HG02678 (cell line): ENCODE measurements around the gene BTRC.
"Not testable (repeated sequence)": the region's sequence is repeated elsewhere in the genome, so short reads cannot be mapped to it uniquely, and the experiment has no call there.

Experiments
- ATAC-seq: cut with Tn5 transposase; IDR thresholded peaks from one replicate; pipeline ENCODE4 v1.9.1; 2021; ENCODE audit warnings: mild to moderate bottlenecking, moderate library complexity; ENCODE audit not compliant: unreplicated experiment

BTRC gene

DNA sequence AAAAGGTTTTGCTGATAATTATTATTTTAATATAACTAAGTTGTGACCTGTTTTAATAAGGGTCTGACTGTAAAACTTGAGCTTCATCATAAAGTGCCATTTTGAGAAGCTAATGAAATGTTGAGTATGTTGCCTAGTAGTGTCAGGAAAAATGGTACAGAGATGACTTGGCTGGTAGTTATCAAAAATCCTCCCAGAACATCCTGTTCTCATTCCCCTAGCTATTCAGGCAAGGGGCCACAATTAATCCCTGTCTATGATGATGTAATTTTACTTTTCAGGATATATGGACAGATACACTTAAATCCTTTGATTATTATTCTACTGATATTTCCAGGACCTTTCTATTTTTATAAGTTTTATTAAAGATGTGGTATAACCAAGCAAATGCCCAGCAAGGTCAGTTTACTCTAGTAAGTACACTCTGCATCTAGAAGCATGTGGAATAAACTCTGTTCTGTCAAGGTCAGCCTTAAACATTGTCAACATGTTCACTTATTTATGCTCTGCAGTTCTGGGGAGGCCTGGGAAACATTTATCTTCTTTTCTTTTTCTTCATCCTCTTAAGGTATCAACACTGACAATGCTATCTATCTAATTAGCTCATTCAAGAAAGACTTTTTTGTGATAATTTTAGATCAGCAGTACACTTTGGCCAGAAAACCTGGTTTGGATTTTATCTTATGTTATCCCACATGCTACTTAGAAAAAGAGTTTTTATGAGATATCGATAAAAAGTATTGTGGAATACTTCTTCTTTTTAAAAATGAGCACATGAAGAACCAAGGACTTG lies 32.1 kb downstream of the BTRC start:
- no peak for ATAC-seq

DNA sequence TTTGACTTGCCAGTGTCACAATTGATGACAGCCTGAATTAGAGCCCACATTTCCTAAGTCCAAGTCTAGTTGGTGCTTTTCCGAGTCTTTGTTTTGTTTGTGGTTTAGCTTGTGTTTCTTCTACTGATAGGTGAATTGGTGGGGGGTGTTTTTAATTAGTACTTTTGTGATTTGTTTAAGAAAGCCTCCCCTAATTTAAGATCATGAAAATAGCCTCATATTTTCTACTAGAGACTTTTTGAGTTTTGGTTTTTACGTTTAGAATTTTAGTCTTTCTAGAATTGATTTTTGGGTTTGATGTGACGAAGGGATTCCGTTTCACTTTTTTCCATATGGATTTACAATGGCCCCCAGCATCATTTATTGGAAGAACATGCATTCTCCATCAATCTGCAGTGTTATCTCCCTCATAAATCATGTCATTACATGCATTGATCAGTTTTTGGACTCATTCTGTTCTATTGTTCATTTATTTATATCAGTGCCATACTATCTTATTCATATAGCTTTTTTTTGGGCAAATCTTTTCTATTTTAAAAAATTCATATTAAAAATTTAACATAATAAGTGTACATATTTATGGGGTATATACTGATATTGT lies 32.8 kb downstream of the BTRC start:
- ATAC-seq: no peak

DNA sequence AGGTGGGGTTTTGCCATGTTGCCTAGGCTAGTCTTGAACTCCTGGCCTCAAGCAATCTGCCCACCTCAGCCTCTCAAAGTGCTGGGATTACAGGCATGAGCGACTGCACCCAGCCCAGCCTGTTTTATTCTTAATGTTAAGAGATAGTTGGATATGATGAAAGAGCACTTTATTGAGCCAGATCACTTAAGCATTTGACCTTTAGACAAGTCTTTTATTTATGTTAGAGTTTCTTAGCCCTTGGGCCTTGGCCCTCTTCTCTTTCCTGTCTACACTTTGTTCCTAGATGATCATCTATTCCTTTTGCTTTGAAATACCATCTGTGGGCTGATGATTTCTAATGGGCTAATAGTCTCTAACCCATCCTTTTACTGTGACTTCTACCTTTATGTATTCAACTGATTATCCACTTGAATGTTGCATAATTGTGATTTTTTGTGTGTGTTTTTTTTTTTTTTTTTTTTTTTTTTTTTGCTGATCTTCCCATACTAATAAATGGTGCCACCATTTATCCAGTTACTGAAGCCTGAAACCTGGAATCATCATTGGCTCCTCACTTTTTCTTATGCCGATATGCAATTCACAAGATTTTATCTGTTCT lies 34.8 kb downstream of the BTRC start:
- no peak for ATAC-seq

DNA sequence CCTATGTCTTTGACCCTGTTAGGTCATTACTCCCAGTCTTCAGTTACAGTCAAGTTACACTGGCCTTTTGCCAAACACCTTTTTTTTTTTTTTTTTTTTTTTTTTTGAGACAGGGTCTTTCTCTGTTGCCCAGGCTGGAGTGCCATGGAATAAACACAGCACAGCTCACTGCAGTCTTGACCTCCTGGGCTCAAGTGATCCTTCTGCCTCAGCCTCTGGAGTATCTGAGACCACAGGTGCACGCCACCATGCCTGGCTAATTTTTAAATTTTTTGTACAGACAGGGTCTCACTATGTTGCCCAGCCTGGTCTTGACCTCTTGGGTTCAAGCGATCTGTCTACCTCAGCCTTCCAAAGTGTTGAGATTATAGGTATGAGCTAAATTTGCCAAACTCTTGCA lies 35.6 kb downstream of the BTRC start:
- ATAC-seq: not testable (repeated sequence)

DNA sequence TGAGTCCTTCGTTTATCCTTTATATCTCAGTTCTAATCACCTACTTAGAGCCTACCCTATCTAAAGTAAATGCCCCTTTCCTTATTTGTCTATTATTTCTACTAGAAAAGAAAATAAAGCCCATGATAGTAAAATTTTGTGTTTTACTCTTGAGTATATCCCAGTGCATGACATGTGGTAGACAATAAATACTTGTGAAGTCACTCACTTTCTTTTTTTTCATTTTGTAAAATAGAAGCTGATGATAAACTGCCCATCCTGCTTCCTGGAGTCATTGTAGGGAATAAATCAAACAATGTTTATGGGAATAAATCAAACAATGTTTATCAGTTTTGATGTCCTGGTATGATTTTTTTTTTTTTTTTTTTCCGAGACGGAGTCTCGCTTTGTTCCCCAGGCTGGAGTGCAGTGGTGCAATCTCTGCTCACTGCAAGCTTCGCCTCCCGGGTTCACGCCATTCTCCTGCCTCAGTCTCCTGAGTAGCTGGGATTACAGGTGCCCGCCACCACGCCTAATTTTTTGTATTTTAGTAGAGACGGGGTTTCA lies 36.1 kb downstream of the BTRC start:
- no peak for ATAC-seq

DNA sequence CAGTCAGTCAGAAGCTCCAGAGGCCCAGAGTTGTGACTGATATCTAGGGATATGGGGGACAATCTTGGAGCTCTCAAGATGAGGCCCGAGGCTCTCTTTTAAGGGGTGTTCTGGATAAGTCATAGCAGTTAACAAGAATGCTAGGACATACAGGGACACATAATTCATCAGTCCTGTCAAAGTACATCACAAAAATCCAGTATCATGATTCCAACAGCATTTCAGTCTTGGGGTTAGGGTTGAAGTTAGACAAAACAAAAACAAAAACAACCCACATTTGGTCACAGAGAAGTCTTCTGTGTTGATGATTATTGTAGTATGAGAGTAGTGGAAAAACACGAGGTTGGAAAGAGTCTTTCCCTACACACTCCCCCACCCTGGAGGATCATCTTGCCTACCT lies 39.4 kb downstream of the BTRC start:
- ATAC-seq: no peak

DNA sequence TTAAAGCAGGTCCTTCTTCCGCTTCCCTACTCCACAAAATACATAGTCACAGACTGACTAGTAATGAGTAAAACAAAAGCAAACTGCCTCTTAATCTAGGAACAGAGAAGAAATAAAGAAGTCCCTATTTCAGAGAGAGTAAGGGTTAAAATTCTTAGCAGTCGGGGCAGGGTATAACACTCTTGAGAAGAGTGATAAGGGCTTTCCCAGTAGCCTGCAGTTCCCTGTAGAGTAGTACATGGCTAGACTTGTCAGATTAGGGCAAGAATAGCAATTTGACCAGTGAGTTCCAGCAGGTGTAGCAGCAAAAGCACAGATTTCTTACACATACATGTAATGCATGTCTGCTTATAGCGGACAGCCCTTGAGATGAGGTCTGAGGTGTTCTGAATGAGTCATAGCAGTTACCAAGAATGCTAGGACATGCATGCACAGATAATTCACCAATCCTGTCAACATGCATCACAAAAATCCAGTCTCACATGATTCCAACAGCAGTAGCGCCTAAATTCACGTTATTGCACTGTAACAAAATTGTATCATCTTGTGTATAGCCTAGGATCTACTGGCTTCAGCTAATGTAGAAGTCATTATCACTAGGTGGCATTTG lies 40.7 kb downstream of the BTRC start:
- no peak for ATAC-seq

DNA sequence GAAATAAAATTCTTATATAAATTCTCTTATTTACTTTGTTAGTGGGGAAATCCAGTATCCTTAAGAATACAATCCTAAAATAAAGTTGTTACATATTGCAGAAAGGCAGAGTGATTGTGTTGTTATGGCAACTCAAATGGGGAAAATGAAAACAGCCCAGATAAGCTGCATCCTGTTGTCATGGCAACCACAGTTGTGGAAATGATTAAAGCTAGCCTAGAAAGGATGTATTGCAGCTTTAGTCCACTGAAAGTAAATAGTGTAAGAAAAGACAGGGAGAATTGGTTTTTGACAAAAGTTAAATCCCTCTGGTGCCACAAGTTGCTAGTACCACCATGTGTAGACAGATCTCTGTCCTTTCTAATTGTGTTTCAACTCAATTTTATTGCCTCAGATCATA lies 43.2 kb downstream of the BTRC start:
- no peak for ATAC-seq

DNA sequence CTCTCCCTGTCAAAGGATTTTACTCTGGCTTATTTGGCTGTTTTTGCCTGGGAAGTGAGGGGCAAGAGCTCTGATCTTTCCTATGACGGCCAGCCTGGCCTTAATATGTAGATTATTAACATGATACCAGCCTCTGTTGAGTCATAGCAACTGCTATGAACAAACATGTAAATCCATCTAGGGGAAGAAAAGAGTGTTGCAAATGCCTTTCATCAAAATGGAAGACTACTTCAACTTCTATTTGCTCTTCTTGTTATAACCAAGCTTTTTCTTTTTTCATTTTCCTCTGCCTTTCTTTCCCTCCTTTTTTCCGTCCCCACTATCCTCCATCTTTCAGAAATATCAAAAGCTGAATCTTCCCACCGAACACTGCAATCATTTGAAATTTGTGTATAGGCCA lies 46.6 kb downstream of the BTRC start:
- ATAC-seq: no peak

DNA sequence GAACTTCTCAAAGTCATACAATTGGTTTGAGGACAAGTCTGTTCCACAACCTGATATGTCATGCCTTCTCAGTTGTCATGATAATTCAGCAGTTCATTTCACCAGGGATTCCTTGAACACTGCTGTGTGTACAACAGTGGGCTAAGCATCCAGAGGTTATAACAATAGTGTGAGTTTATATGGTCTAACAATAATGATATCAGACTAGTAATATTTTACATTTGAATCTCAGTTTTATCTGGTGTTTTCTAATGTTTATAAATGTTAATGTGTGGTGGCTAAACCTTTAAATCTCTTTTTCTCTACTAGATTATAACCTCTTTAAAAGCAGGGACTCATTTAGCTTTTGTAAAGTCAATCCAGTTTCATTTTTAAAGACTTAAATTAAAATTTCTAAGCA lies 48.7 kb downstream of the BTRC start:
- ATAC-seq: no peak

DNA sequence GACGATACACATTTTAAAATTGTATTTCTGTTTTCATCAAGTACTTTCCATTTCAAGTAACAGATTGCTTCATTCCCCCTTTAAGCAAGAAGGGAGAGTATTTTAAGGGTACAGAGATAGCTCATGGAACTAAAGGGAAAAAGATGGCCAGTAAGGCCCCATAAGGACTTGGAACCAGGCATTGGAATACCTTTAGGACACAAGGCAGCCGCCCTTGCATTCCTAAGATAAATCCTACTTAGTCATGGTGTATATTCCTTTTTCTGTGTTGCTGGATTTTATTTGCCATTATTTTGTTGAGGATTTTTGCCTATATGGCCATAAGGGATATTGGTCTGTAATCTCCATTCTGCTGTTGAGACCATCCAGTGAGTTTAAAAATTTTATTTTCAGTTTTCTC lies 49.2 kb downstream of the BTRC start:
- ATAC-seq: no peak

DNA sequence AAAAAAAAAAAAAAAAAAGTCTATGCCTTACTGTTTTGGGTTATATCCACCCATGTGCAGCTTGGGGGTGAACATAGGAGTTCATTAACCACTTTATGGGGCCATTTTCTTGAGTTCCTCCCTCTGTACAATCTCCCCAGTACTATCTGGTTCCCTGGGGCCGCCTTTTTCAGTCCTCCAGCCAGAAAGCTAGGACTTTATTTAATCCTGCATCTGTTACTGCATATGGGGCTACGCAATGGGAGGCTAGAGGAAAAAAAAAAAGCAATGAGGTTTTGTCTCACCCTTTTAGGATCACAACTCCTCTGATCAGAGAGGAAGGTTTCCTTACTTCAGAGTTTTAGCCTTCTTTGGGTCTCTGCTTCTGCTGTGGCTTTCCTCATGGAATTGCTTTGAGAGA lies 51.0 kb downstream of the BTRC start:
- no peak for ATAC-seq

DNA sequence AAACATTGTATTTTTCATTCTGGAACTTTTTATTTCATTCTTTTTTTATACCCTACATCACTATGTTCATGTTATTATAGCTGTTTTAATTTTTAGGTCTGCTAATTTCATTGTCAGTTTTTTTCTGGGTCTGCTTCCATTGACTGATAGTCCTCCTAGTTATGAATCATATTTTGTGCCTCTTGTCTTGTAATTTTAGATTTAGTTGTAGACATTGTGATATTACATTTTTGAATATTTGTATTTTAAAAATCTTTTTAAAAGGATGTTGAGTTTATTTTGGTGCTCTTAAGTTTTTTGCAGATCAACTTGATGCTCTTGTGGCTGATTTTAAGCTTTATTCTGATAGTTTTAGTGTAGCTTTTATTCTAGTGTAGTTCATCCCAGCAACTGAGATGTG lies 57.6 kb downstream of the BTRC start:
- no peak for ATAC-seq

DNA sequence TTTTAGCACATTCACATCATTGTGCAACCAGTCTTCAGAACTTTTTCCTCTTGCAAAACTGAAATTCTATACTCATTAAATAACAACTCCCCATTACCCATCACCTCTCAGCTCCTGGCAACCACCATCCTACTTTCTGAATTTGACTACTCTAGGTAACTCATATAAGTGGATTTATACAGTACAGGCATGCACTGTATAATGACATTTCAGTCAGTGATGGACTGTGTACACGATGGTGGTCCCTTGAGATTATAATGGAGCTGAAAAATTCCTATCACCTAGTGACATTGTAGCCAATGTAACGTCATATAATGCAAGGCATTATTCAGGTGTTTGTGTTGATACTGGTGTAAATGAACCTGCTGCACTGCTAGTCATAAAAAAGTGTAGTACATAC lies 60.1 kb downstream of the BTRC start:
- no peak for ATAC-seq

DNA sequence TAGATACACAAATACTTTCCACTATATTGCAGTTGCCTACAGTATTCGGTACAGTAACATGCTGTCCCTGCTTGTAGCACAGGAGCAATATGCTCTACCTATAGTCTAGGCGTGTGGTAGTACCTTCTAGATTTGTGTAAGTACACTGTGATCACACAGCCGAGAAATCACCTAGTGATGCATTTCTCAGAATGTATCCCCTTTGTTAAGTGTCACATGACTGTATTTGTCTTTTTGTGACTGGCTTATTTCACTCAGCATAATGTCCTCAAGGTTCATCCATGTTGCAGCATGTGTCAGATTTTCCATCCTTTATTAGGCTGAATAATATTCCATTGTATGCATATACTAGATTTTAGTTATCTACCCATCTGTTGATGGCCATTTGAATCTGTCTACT lies 61.9 kb downstream of the BTRC start:
- no peak for ATAC-seq

DNA sequence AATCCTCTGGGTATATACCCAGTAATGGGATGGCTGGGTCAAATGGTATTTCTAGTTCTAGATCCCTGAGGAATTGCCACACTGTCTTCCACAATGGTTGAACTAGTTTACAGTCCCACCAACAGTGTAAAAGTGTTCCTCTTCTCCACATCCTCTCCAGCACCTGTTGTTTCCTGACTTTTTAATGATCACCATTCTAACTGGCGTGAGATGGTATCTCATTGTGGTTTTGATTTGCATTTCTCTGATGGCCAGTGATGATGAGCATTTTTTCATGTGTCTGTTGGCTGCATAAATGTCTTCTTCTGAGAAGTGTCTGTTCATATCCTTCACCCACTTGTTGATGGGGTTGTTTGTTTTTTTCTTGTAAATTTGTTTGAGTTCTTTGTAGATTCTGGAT lies 68.0 kb downstream of the BTRC start:
- not testable (repeated sequence) for ATAC-seq

DNA sequence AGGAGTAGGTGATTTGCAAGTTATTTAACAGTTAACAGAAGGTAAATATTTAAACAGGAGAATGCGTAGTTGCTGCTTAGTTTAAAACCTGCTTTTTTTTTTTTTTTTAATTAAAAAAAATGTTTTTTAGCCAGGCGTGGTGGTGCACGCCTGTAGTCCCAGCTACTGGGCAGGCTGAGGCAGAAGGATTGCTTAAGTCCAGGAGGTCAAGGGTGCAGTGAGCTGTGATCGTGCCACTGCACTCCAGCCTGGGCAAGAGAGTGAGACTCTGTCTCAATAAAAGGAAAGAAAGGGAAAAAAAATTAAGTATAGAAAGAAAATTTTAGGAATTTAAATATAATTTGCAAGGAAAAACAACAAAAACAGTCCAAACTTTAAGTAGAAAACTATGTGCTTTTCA lies 71.6 kb downstream of the BTRC start:
- no peak for ATAC-seq

DNA sequence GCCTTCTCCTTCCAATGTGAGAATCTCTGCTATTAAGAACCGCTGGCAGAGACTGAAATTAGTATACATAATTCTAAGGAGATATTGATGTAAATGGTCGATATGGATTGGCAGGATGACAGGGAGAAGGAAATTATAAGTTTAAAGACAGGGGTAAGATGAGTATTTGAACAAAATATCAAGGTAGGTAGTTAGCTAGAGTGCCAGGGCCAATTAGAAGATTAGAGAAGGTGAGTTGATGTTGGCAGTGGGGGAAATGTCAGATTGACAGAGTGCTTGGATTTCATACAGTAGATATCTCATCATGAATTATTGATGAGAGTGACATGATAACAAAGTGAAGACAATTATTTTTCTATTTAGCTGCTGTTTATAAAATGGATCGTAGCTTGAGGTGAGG lies 74.1 kb downstream of the BTRC start:
- ATAC-seq: no peak

DNA sequence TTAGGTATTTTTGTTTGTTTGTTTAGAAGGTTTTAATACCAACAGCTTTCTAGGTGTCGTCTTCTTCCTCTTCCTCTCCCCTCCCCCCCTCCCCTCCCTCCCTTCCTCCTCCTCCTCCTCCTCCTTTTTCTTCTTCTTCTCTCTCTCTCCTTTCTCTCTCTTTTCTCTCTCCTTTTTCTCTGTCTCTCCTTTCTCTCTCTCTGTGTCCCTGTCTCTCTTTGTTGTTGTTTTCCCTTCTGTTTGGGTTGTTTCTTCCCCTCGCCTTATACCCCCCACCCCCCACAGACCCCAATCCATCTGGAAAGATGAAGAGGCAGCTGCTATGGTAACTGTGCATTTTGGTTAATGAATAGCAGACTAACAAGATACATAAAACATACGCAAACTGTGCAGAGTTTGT lies 75.5 kb downstream of the BTRC start:
- ATAC-seq: no peak

DNA sequence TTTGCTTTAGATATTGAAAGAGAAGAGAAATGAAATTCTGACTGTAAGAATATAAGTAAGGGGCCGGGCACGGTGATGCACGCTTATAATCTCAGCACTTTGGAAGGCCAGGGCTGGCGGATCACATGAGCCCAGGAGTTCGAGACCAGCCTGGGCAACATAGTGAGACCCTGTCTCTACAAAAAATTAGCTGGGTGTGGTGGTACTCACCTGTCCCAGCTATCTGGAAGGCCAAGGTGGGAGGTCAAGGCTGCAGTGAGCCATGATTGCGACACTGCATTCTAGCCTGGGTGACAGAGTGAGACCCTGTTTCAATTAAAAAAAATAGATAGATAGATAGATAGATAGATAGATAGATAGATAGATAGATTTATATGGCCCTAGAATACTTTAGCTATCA lies 82.3 kb downstream of the BTRC start:
- ATAC-seq: no peak

DNA sequence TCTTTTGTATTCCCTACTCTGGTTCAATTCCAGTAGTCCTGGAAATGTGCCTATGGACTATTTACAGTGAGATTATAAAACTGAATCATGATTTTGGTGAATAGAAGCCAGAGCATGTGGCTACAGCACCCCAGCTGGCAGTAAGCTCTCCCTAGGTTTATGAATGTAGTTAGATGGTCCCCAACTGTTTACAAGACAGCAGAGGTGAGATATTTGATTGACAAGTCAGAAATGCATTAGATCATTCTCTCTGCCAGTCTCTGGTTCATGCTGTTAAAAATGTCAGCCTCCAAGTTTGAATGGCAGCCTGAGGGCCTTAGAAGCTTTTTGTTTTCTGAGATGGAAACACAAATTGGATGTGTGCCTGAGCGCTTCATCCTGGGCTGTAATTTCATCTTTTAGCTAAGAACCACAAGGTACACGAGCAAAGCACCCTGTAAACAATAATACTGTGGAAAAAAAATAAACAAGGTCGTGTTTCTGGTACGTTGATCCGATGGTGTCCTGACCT lies 85.0 kb downstream of the BTRC start:
- ATAC-seq: no peak
